ENCODE measurements around the gene NRAS. TPM values are rescaled to one million over a fixed set of nuclear protein-coding genes. Genes with fewer than 3 reads are reported as not detected.

The NRAS gene
- total RNA-seq, 2 experiments from 2014 or later, result 37.4 to 40.2 TPM

DNA sequence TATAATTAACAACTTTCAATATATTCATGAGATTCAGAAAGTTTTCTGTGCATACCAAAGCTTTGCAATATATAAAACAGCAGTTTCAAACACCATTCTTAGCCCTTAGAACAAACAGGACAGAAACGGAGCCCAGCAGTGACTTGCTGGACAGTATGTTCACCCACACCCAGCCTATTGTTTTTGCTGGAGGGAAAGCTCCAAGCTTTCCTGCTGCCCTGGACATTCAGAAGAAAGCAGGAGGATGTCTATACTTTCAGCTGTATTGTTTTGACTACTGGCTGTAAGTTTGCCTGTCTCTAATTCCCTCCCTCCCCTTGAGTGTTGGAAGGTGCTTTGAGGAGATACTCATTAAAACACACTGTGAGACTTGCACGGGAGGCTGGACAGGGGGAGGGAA lies 56.3 kb downstream of the NRAS start:
- DNase-seq (no peak), ATAC-seq (ENCODE audit: low read depth) (no peak)
- H3K27ac Mint-ChIP-seq, result no peak overlapping the region
- H3K36me3 Mint-ChIP-seq, result no peaks in the 10 kb centered on the region
- H3K27me3 Mint-ChIP-seq, result peaks cover 22% of the 10 kb centered on the region
- POLR2A ChIA-PET, result no interaction called here
- no peaks in the 10 kb centered on the region for H3K4me1 Mint-ChIP-seq
- no peaks in the 10 kb centered on the region for H3K9me3 Mint-ChIP-seq
- no peak overlapping the region for H3K4me3 Mint-ChIP-seq

Other genes starting within 250 kb of the NRAS start
- gene TRIM33, start 205.6 kb downstream of the NRAS start, total RNA-seq, result 10 to 100 TPM; 43.8 to 45.6 TPM
- gene BCAS2, start 135.2 kb downstream of the NRAS start, total RNA-seq, result 10 to 100 TPM; 38.4 to 39.5 TPM
- gene DENND2C, start 46.7 kb downstream of the NRAS start, total RNA-seq, result under 1 TPM; 0.67 to 0.96 TPM
- gene AMPD1, start 21.2 kb downstream of the NRAS start, total RNA-seq, result not detected
- 100 to 1,000 TPM; 401 to 410 TPM for gene CSDE1, start 41.2 kb upstream of the NRAS start, total RNA-seq
- gene SIKE1, start 63.9 kb upstream of the NRAS start, total RNA-seq, result 10 to 100 TPM; 64.9 to 72.7 TPM
- not detected for gene SYCP1, start 138.1 kb upstream of the NRAS start, total RNA-seq

Measured in activated naive CD8-positive, alpha-beta T cell treated with anti-CD3 and anti-CD28 coated beads, Interleukin-2, amount 10 ng/mL, durations not matched to agents 7 days and 5 days (primary cell).